Activated CD8-positive, alpha-beta memory T cell treated with anti-CD3 and anti-CD28 coated beads, Interleukin-2, amount 10 ng/mL, durations not matched to agents 7 days and 5 days (primary cell): ENCODE results near the gene IL17B. TPM values are rescaled to one million over a fixed set of nuclear protein-coding genes. Genes with fewer than 3 reads are reported as not detected.

Source experiments
- ATAC-seq: fragments of 150-1000 bp; cut with Tn5 transposase; one replicate; pipeline ENCODE4 v1.10.0; 2021; ENCODE audit warnings: moderate library complexity
- CTCF ChIA-PET: fragments of 350-600 bp; sonication (Branson Sonifier 250); formaldehyde crosslinking; loops from one replicate; lab custom pipeline; 2021; ENCODE audit warnings: antibody characterized with exemption; lab: Charles Lee
- DNase-seq: peaks from one replicate; pipeline ENCODE4 v3.0.0-alpha.2; 2020
- H3K27ac Mint-ChIP-seq: one replicate; pipeline ENCODE4 v1.8.0; 2021; ENCODE audit warnings: mild to moderate bottlenecking, mixed read lengths
- H3K27me3 Mint-ChIP-seq: one replicate; pipeline ENCODE4 v1.8.0; 2021; ENCODE audit warnings: mixed read lengths
- H3K36me3 Mint-ChIP-seq: one replicate; pipeline ENCODE4 v1.8.0; 2021; ENCODE audit warnings: mild to moderate bottlenecking, mixed read lengths
- H3K4me1 Mint-ChIP-seq: one replicate; pipeline ENCODE4 v1.8.0; 2021; ENCODE audit warnings: mixed read lengths
- H3K4me3 Mint-ChIP-seq: one replicate; pipeline ENCODE4 v1.8.0; 2021; ENCODE audit warnings: mild to moderate bottlenecking, moderate library complexity, mixed read lengths
- H3K9me3 Mint-ChIP-seq: one replicate; pipeline ENCODE4 v1.8.0; 2022; ENCODE audit warnings: low read depth, mixed read lengths
- total RNA-seq, 2 experiments: library from RNA; stranded (reverse); gene quantifications; one replicate each; pipeline ENCODE4 v1.2.3, GENCODE V29; 2021

The IL17B gene
- total RNA-seq, 2 experiments from 2014 or later, result not detected

- Mint-ChIP-seq H3K4me3 (no peak overlapping the region), H3K4me1 (no peaks in the 10 kb centered on the region), H3K36me3 (no peaks in the 10 kb centered on the region), H3K27ac (no peak overlapping the region), H3K9me3 (no peaks in the 10 kb centered on the region), H3K27me3 (no peaks in the 10 kb centered on the region)
- DNase-seq (no peak), ATAC-seq (no peak)
- CTCF ChIA-PET, result interaction anchor here (1.3 to 2.1 kb wide), 3 partner anchors 11 to 44 kb away, joined by 3 to 8 read pairs (median 5); no protein-coding TSS in a partner anchor
Observed at GRCh38 chr5:149411738-149412519, 32.8 kb upstream of the IL17B start.

DNA sequence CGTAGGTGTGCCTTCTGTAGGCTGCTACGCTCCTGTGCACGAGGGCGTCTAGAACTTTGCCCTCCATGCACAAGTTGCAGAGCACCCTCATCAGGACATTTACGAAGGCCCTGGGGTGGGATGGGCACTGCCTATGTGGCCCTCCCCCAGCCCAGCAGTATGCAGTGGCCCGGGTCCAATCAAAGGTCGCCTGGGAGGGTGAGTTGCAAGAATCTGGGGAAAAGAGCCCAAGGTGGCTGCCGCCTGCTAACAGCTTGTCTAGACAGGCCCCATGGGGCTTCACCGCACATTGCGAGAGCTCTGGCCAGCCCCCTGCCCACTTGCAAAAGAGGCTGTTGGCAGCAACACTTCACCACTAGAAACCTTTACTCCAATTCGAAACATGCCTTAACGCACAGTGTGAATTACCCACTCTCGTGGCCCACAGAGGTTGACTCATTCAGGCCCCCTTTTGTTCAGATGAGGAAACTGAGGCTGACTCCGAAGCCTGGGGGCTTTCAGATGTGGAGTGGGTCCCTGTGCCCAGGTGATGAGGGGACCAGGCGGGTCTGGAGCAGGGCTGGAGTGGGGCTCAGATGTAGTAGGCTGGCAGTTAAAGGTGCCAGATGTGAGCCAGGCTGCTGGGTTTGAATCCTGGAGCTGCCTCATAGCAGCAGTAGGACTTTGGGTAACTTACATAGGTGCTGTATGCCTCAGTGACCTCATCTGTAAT is 31.8 kb upstream of the IL17B start:
- Mint-ChIP-seq H3K4me3 (no peak overlapping the region), H3K27ac (no peak overlapping the region), H3K4me1 (no peaks in the 10 kb centered on the region), H3K36me3 (no peaks in the 10 kb centered on the region), H3K27me3 (no peaks in the 10 kb centered on the region), H3K9me3 (no peaks in the 10 kb centered on the region)
- no peak for DNase-seq
- no peak for ATAC-seq
- CTCF ChIA-PET, result no interaction called here

- Mint-ChIP-seq H3K27me3 (no peaks in the 10 kb centered on the region), H3K4me3 (no peak overlapping the region), H3K9me3 (no peaks in the 10 kb centered on the region), H3K27ac (no peak overlapping the region), H3K4me1 (no peaks in the 10 kb centered on the region), H3K36me3 (no peaks in the 10 kb centered on the region)
- DNase-seq, result no peak
- CTCF ChIA-PET, result no interaction called here
- no peak for ATAC-seq
Observed at GRCh38 chr5:149410071-149410470, 31.0 kb upstream of the IL17B start.

DNA sequence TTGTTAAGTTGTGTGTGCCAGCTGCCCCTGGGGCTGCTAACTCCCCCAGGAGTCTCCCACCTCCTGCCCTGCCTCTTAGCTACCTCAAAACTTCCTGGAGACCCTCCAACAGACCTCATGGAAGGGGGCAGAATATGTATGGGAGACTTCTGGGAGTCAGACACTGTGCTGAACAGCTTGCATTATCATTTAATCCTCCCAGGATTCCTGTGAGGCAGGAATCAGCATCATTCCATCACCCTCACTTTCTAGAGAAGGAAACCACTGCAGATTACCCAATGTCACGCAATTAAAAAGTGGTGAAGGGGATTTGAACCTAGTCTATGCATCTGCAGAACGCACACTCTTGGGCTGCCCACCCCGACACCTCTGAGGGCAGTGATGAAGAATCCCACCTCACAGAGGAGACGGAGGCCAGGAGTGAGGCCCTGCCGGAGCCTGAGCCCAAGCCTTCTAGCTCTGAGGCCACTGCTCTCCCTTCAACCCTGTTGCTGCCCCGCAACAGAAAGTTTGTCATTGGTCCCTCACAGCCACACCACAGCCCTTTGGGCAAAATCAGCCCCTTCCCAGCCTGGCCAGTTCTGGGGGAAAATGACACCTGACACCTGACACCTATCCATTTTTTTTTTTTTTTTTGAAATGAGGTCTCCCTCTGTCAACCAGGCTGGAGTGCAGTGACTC is 30.3 kb upstream of the IL17B start:
- ATAC-seq (no peak), DNase-seq (no peak)
- Mint-ChIP-seq H3K9me3 (no peaks in the 10 kb centered on the region), H3K27me3 (peaks cover under 1% of the 10 kb centered on the region), H3K4me1 (no peaks in the 10 kb centered on the region), H3K4me3 (no peak overlapping the region), H3K36me3 (no peaks in the 10 kb centered on the region), H3K27ac (no peak overlapping the region)
- CTCF ChIA-PET, result interaction anchor here (1.2 to 1.4 kb wide), 2 partner anchors 38 to 43 kb away, joined by 4 to 5 read pairs; no protein-coding TSS in a partner anchor

DNA sequence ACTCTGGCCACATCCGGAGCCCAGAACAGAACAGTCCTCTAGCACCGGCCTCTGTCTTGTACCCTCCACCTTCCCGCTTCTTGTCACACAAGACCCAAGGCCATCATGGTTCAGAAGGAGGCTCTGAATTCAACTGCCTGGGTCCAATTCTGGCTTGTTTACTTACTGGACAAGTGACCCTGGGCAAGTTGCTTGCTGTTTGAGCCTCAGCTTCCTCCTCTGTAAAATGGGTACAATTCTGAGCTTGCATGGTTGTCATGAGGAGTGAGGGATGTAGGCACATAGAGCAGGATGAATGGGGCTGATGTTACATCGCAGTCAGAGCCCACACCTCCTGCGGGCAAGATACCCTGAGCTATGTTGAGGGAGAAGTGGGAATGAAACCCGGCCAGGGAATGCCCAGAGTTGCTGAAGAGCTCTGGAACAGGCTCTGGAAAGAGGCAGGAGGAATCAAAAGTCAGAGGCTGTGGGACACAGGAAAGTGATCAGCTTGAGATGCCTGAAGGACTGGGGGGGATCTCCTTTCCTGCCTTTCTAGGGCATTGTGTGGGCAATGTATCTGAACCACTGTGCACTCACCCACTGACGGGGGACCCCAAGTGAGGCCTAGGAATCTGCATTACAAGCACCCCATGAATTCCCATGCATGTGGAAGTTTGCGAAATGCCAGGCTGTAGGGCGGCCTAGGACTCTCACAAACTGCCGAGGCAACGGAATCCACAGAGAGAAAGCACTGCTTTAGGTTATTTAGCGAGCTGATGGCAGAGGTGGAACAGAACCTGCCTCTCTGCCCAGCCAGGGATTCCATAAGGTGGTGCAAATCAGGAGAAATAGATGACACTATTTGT is 29.4 kb upstream of the IL17B start:
- H3K4me1 Mint-ChIP-seq, result no peaks in the 10 kb centered on the region
- H3K9me3 Mint-ChIP-seq, result no peaks in the 10 kb centered on the region
- CTCF ChIA-PET, result interaction anchor here (1.1 to 1.6 kb wide), 5 partner anchors 24 to 42 kb away, joined by 3 to 5 read pairs (median 3); no protein-coding TSS in a partner anchor
- ATAC-seq, result no peak
- H3K4me3 Mint-ChIP-seq, result no peak overlapping the region
- H3K27ac Mint-ChIP-seq, result no peak overlapping the region
- no peak for DNase-seq
- H3K36me3 Mint-ChIP-seq, result no peaks in the 10 kb centered on the region
- peaks cover 2% of the 10 kb centered on the region for H3K27me3 Mint-ChIP-seq

DNA sequence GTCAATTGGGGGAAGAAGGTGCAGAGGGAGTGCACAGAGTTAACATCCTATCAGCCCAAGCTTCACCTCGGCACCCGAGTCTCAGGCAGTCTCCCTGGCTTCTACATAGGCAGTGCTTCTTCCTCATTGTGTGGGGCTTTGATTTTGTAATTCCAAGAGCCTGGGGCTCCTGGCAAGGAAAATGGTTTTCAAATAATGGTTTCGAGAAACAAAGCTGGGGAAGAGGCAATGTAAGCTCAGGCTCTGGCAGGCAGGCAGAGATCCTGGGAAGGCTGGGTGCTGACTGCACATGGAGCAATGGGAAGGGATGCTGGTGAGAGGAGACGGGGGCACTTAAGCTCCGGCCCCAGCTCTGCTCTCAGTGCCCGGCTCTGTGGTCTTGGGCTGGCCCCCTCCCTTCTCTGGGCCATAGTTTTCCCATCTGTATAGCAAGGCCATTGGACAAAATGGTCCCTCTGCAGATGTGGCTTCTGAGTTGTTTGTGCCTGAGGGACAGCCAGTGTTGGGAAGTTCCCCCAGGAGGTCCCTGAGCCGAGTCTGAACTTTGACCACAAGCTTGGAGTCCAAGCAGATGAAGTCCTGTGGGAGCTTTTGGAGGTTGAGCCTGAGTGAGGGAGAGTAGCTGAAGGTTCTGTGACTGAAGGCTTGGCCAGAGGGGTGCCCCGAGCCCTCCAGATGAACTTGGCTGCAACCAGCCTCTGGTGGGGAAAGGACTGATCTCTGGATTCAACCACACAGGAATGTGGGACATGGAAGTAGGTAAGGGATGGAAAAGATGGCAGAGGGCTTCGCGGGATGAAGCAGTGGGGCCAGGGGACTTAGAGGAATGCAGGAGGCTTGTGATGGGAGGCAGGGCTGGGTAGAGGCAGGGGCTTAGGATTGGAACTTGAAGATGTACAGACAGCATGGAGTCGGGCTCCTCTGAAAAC is 28.5 kb upstream of the IL17B start:
- Mint-ChIP-seq H3K27me3 (peaks cover 2% of the 10 kb centered on the region), H3K4me1 (no peaks in the 10 kb centered on the region), H3K4me3 (no peak overlapping the region), H3K27ac (no peak overlapping the region), H3K9me3 (no peaks in the 10 kb centered on the region), H3K36me3 (no peaks in the 10 kb centered on the region)
- CTCF ChIA-PET, result interaction anchor here (1.1 to 1.6 kb wide), 4 partner anchors 23 to 42 kb away, joined by 3 to 4 read pairs (median 3); no protein-coding TSS in a partner anchor
- DNase-seq (no peak), ATAC-seq (no peak)

DNA sequence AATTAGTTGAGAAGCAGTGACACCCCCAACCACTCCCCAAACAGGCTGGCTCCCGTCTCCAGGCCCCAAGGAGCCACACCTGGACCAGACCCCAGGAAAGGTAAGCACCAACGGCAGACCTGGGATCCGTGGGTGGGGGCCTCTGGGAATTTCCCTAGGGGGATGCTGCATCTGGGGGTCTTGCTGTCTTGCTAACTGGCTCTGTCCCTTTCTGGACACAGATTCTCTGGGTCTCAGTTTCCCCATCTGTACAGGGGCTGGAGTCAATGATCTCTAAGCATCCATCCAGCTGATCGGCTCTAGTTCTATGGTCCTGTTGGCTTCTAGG is 27.9 kb upstream of the IL17B start:
- H3K4me1 Mint-ChIP-seq, result no peaks in the 10 kb centered on the region
- DNase-seq (no peak), ATAC-seq (no peak)
- H3K9me3 Mint-ChIP-seq, result no peaks in the 10 kb centered on the region
- H3K27me3 Mint-ChIP-seq, result peaks cover 2% of the 10 kb centered on the region
- CTCF ChIA-PET, result interaction anchor here (1.1 to 1.6 kb wide), 2 partner anchors 22 to 39 kb away, joined by 3 read pairs; no protein-coding TSS in a partner anchor
- H3K4me3 Mint-ChIP-seq, result no peak overlapping the region
- H3K36me3 Mint-ChIP-seq, result no peaks in the 10 kb centered on the region
- H3K27ac Mint-ChIP-seq, result no peak overlapping the region

DNA sequence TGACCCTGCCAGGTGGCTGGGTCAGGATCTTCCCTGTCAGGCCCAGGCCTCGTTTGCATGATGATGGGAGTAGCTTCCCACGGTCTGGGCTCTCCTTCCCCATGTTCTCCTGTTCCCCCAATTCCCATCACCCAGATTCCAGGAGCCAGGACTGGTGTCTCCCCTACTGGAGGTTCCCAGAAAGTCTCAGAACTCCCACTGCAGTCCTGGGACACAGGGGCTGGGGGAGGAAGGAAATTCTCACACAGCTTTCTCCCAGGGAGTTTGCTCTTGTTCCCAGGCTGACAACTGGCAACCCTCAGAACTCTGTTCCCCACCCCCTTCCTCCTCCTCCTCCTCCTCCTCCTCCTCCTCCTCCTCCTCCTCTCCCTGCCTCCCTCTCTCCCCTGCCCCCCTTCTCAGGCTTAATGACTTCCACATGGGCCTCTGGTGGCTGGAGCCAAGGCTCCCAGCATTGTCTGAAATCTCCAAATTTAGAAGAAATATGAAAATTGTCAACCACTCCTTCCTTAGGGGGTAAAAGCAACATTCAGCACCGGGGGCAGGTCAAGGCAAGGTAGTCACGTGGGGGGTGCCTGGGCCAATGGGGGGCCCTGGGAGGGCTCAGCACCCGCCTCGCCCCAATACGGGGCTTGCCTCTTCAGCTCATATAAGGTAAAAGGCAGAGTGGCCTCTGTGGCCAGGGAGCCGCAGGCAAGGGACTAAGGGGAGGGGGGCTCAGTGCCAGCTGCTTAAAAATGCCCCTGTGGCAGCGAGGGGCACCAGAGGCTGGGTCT is 27.3 kb upstream of the IL17B start:
- H3K4me3 Mint-ChIP-seq, result no peak overlapping the region
- CTCF ChIA-PET, result interaction anchor here (1.6 kb wide), 1 partner anchor 38 kb away, joined by 3 read pairs; no protein-coding TSS in a partner anchor
- H3K9me3 Mint-ChIP-seq, result no peaks in the 10 kb centered on the region
- no peaks in the 10 kb centered on the region for H3K36me3 Mint-ChIP-seq
- H3K27ac Mint-ChIP-seq, result no peak overlapping the region
- DNase-seq (no peak), ATAC-seq (no peak)
- peaks cover 2% of the 10 kb centered on the region for H3K27me3 Mint-ChIP-seq
- no peaks in the 10 kb centered on the region for H3K4me1 Mint-ChIP-seq

DNA sequence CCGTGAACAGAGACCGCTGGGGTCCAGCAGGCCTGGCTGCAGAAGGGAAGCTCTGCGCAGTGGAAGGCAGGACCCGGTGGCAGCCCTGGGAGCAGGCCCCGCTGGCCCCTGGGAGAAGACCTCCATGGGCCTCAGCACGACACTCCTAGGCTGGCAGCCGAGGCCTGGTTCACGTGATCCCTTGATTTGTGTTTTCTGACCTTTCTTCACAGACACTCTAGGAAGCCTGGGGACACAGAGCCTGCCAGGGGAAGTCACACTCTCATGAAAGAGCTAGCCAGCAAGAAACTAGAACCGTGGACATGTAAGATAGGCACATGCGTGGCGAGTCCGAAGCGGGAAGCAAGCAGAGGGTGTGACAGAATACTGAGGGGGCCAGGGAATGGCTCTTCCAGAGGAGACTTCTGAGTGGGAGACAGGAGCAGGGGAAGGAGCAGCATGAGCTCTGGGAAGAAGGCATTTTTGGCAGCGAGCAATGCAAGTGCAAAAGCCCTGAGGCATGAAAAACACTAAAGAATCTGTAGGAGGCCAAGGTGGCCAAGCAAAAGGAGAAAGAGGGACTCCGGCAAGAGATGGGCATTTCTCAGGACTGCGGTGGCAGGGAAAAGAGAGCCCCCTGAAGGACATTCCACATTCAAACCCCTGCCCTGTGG is 26.6 kb upstream of the IL17B start:
- CTCF ChIA-PET, result no interaction called here
- Mint-ChIP-seq H3K27me3 (peaks cover 5% of the 10 kb centered on the region), H3K36me3 (no peaks in the 10 kb centered on the region), H3K4me1 (no peaks in the 10 kb centered on the region), H3K4me3 (no peak overlapping the region), H3K9me3 (no peaks in the 10 kb centered on the region), H3K27ac (no peak overlapping the region)
- ATAC-seq (no peak), DNase-seq (no peak)

- Mint-ChIP-seq H3K4me1 (no peaks in the 10 kb centered on the region), H3K9me3 (no peaks in the 10 kb centered on the region), H3K36me3 (no peaks in the 10 kb centered on the region), H3K27me3 (peaks cover 5% of the 10 kb centered on the region), H3K4me3 (no peak overlapping the region), H3K27ac (no peak overlapping the region)
- DNase-seq, result no peak
- no peak for ATAC-seq
- CTCF ChIA-PET, result interaction anchor here (1.5 kb wide), 1 partner anchor 33 kb away, joined by 3 read pairs; no protein-coding TSS in a partner anchor
Observed at GRCh38 chr5:149404746-149405549, 25.9 kb upstream of the IL17B start.
